IMR-90 (cell line): Measurements from ENCODE around the gene VPS41.

ENCODE experiments used
- BHLHE40 ChIP-seq: fragments of 150-350 bp; IDR thresholded peaks from 2 replicates; pipeline ENCODE4 v1.6.1; 2016; ENCODE audit warnings: mild to moderate bottlenecking, low read depth, low read length
- CEBPB ChIP-seq: IDR thresholded peaks from 2 replicates; pipeline ENCODE4 v1.6.1; 2012; ENCODE audit warnings: low read depth, low read length, improper control_type of control experiment
- ELK1 ChIP-seq: fragments of 150-350 bp; IDR thresholded peaks from 2 replicates; pipeline ENCODE4 v1.6.1; 2016; ENCODE audit warnings: low read depth, mild to moderate bottlenecking, low read length, moderate library complexity, borderline replicate concordance
- FOS ChIP-seq: fragments of 150-350 bp; IDR thresholded peaks from 2 replicates; pipeline ENCODE4 v1.6.1; 2016; ENCODE audit warnings: low read depth, low read length
- MAZ ChIP-seq: IDR thresholded peaks from 2 replicates; pipeline ENCODE4 v1.6.1; 2012; ENCODE audit warnings: low read depth, mild to moderate bottlenecking, low read length, improper control_type of control experiment, moderate library complexity, borderline replicate concordance
- NFE2L2 ChIP-seq: fragments of 150-350 bp; IDR thresholded peaks from 2 replicates; pipeline ENCODE4 v1.6.1; 2016; ENCODE audit warnings: low read depth, mild to moderate bottlenecking, low read length
- POLR2A ChIP-seq: IDR thresholded peaks from 2 replicates; pipeline ENCODE4 v1.6.1; 2012; ENCODE audit warnings: mild to moderate bottlenecking, low read depth, low read length
- RAD21 ChIP-seq: IDR thresholded peaks from 2 replicates; pipeline ENCODE4 v1.6.1; 2012; ENCODE audit warnings: low read length, improper control_type of control experiment
- RCOR1 ChIP-seq: IDR thresholded peaks from 2 replicates; pipeline ENCODE4 v1.6.1; 2012; ENCODE audit warnings: mild to moderate bottlenecking, low read length, improper control_type of control experiment; ENCODE audit not compliant: insufficient replicate concordance
- RFX5 ChIP-seq: IDR thresholded peaks from 2 replicates; pipeline ENCODE4 v1.8.0; 2012; ENCODE audit warnings: low read depth, mild to moderate bottlenecking, low read length, moderate library complexity
- SMC3 ChIP-seq: fragments of 150-350 bp; IDR thresholded peaks from 2 replicates; pipeline ENCODE4 v1.6.1; 2016; ENCODE audit warnings: low read depth, mild to moderate bottlenecking, antibody characterized with exemption, low read length, moderate library complexity
- USF2 ChIP-seq: fragments of 150-350 bp; IDR thresholded peaks from 2 replicates; pipeline ENCODE4 v1.6.1; 2017; ENCODE audit warnings: mild to moderate bottlenecking, antibody characterized with exemption, low read length, low read depth
- TF ChIP-seq, protein P1 (sequence below): conservative IDR thresholded peaks from 2 replicates; pipeline ENCODE4 v1.5.1; 2012; ENCODE audit warnings: mild to moderate bottlenecking, low read depth, low read length, improper control_type of control experiment

DNA sequence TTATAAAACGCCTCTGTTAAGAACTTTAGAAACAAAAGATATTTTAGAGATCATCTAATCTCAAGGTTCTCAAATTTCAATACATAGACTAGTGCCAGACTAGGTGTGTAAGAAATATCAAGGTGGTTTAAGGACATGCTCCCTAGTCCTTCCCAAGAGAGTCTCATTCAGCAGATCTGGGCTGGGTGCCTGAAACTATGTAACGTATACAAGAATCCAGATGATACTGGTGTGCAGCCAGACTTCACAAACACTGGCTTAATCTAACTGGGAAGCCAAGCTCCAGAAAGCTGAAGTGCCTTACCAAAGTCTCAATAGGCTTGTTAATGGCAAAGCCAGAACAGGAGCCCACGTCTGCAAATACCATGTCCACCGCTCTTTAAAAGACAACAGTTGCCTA lies 172.9 kb downstream of the VPS41 start:
- TF ChIP-seq, protein P1, sequence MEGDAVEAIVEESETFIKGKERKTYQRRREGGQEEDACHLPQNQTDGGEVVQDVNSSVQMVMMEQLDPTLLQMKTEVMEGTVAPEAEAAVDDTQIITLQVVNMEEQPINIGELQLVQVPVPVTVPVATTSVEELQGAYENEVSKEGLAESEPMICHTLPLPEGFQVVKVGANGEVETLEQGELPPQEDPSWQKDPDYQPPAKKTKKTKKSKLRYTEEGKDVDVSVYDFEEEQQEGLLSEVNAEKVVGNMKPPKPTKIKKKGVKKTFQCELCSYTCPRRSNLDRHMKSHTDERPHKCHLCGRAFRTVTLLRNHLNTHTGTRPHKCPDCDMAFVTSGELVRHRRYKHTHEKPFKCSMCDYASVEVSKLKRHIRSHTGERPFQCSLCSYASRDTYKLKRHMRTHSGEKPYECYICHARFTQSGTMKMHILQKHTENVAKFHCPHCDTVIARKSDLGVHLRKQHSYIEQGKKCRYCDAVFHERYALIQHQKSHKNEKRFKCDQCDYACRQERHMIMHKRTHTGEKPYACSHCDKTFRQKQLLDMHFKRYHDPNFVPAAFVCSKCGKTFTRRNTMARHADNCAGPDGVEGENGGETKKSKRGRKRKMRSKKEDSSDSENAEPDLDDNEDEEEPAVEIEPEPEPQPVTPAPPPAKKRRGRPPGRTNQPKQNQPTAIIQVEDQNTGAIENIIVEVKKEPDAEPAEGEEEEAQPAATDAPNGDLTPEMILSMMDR = no peak
- TF ChIP-seq USF2 (no peak), POLR2A (no peak), RCOR1 (no peak), MAZ (no peak), BHLHE40 (no peak), SMC3 (no peak), NFE2L2 (no peak), RAD21 (no peak), ELK1 (no peak), RFX5 (no peak), CEBPB (no peak), FOS (no peak)
